Measurements from ENCODE around the gene CA11. TPM values are rescaled to one million over a fixed set of nuclear protein-coding genes. Genes with fewer than 3 reads are reported as not detected.

The CA11 gene
- total RNA-seq, 4 donors from 2014 or later = 0.51 to 55.1 (median 8.1) TPM

GRCh38 chr19:48646722-48647216 is 782 bp upstream of the CA11 start:
- Histone ChIP-seq H3K9me3 (no peaks in the 10 kb centered on the region), H3K27ac (peak overlapping the region; percentile 97 to 99), H3K4me1 (peaks cover 0 to 6% of the 10 kb centered on the region in 2 donors), H3K27me3 (no peaks in the 10 kb centered on the region), H3K36me3 (no peaks in the 10 kb centered on the region), H3K4me3 (peak overlapping the region in 1 of 2 donors; percentile 51)
- no peak for DNase-seq
- intact Hi-C loops (cut with DNase I; ENCODE audit: low total_unique reads) = loop anchor here (10.0 kb wide), 1 partner anchor 308 kb away; the partner anchor contains the start of gene BAX
- TF ChIP-seq, protein P1, sequence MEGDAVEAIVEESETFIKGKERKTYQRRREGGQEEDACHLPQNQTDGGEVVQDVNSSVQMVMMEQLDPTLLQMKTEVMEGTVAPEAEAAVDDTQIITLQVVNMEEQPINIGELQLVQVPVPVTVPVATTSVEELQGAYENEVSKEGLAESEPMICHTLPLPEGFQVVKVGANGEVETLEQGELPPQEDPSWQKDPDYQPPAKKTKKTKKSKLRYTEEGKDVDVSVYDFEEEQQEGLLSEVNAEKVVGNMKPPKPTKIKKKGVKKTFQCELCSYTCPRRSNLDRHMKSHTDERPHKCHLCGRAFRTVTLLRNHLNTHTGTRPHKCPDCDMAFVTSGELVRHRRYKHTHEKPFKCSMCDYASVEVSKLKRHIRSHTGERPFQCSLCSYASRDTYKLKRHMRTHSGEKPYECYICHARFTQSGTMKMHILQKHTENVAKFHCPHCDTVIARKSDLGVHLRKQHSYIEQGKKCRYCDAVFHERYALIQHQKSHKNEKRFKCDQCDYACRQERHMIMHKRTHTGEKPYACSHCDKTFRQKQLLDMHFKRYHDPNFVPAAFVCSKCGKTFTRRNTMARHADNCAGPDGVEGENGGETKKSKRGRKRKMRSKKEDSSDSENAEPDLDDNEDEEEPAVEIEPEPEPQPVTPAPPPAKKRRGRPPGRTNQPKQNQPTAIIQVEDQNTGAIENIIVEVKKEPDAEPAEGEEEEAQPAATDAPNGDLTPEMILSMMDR (IDR thresholded peaks at IDR 0.05) = no peak
- no peak for TF ChIP-seq POLR2A (IDR thresholded peaks at IDR 0.05)

DNA sequence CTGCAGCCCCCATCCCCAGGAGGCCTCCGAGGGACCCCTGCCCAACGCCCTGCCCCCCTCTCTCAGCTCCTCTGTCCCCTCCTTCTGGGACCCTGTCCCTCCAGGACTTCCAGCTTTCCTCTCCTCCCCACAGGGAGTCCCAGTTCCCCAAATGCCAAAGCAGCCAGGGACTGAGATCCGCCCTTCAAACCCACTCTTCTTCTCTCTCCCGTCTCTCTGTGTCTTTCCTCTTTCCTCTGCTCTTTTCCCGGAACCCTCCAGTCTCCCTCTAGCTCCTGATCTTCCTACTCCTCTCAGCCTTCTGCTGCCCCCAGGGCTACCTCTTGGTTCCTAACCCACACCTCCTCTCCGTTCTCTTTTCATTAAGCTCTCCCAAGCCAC is 377 bp downstream of the CA11 start:
- peak overlapping the region; percentile 97 to 99 for H3K27ac ChIP-seq
- no peaks in the 10 kb centered on the region for H3K9me3 ChIP-seq
- H3K4me1 ChIP-seq = peaks cover 0 to 6% of the 10 kb centered on the region in 2 donors
- TF ChIP-seq POLR2A (IDR thresholded peaks at IDR 0.05) = no peak
- TF ChIP-seq, protein P1 (IDR thresholded peaks at IDR 0.05) = no peak
- intact Hi-C loops (cut with DNase I; ENCODE audit: low total_unique reads) = loop anchor here (10.0 kb wide), 1 partner anchor 309 kb away; the partner anchor contains the start of gene BAX
- peak overlapping the region; percentile 51 to 77 for H3K4me3 ChIP-seq
- no peaks in the 10 kb centered on the region for H3K27me3 ChIP-seq
- DNase-seq = no peak
- H3K36me3 ChIP-seq = no peaks in the 10 kb centered on the region

DNA sequence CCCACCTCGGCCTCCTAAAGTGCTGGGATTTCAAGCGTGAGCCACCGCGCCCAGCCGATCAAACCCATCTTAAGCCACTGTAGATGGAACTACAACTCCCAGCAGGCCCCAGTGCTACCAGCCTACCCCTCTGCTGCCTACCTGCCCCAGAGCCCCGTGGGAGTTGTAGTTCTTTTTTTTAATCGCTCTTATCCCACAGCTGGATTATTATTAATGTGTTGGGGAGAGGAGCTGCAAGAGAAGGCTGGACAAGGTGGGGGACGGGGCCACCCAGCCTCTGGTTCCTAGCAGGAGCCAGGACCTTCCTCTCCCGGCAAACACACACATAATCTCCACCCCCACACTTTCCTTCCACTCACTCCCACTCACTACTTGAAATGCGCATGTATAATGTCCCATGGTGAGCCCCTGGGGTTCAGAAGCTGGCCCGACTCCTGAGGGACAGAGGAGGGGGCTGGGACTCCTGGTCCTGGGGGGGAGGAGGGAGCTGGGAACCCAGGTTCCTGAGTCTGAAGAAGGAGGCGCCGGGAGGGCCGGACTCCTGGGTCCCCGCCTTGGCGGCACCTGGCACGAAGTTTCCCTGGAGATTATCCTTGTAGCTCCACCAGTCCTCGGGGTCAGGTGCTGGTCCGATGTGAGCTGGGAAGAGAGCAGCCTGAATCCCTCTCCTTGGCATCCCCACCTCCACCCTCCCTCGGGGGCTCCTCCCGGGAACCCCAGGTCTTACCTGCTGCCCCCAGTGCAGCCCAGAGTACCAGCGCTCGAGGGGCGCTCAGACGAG is 958 bp downstream of the CA11 start:
- Histone ChIP-seq H3K4me3 (peak overlapping the region; percentile 51 to 77), H3K36me3 (no peaks in the 10 kb centered on the region), H3K27ac (peak overlapping the region; percentile 97 to 99), H3K9me3 (no peaks in the 10 kb centered on the region), H3K27me3 (no peaks in the 10 kb centered on the region), H3K4me1 (peaks cover 0 to 6% of the 10 kb centered on the region in 2 donors)
- DNase-seq = peak; percentile 79 to 89
- TF ChIP-seq POLR2A (IDR thresholded peaks at IDR 0.05) = peak; percentile 37 to 65
- TF ChIP-seq, protein P1 (IDR thresholded peaks at IDR 0.05) = peak in 1 of 4 experiments; percentile 5
- intact Hi-C loops (cut with DNase I; ENCODE audit: low total_unique reads) = loop anchor here (10.0 kb wide), 1 partner anchor 310 kb away; the partner anchor contains the start of gene BAX

DNA sequence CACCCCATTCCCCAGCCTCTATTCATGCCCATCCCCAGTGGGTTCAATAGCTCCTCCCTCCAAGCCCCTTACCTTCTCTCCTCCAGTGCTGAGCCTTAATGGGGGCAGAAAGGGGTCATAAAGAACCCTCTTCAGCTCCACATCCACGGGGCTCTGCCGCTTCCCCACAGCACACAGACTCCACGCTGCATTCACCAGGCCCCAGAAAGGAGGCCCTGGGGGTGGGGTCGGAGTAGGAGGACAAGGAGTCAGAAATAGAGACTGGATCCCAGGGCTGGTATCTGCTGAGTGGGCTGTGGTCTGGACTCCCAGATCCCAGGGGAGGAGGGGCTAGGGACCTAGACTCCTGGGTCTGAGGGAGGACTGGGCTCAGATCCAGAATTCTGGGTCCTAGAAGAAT is 1.6 kb downstream of the CA11 start:
- H3K4me3 ChIP-seq = peak overlapping the region in 1 of 2 donors; percentile 51

More for the DNA sequence above, 1.6 kb downstream of the CA11 start:
- TF ChIP-seq, protein P1 (IDR thresholded peaks at IDR 0.05) = no peak
- TF ChIP-seq POLR2A (IDR thresholded peaks at IDR 0.05) = no peak
- Histone ChIP-seq H3K36me3 (no peaks in the 10 kb centered on the region), H3K9me3 (no peaks in the 10 kb centered on the region), H3K27me3 (no peaks in the 10 kb centered on the region), H3K27ac (peak overlapping the region; percentile 97 to 99), H3K4me1 (peaks cover 0 to 6% of the 10 kb centered on the region in 2 donors)
- DNase-seq = no peak
- intact Hi-C loops (cut with DNase I; ENCODE audit: low total_unique reads) = loop anchor here (10.0 kb wide), 1 partner anchor 310 kb away; the partner anchor contains the start of gene BAX
